ENCODE data around the gene LRRD1. TPM values are rescaled to one million over a fixed set of nuclear protein-coding genes. Genes with fewer than 3 reads are reported as not detected.

LRRD1 gene
- total and polyA plus RNA-seq, 2 of the 8 experiments (the other 6 are each of a cell fraction or from before 2014, with no cell fraction given) = not detected

DNA sequence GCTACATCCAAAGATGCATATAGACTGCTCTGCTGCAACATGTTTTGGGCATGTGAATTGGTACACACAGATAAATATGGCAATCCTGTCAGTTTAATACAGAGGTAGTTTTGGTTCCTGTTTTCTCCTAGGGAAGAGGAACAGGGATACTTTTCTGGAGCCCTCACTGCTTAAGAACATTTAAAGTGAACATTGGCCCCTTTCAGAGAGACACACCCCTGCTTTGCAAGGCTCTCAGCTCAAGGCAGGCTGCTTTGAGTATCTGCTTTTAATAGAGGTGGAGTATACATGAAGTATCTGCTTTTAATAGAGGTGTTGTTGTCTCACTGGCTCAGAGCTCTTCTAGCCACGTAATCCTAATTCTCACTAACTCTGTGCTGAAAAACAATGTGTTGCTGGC lies 83.6 kb downstream of the LRRD1 start (continued):
- no peak for TF ChIP-seq TCF12 (IDR thresholded peaks at IDR 0.05; ENCODE audit: low read depth, low read length)

Small RNAs within 50 kb of the gene (microRNA-seq; reads per million reads assigned to microRNA genes)
- gene MIR1285-1 (ENCODE audit: borderline microRNAs expressed in 2 of 2, borderline number of aligned reads in 2 of 2, borderline replicate concordance in 1 of 2) = 0 reads per million in 2 experiments

Small RNAs within 50 kb of the gene (small RNA-seq; reads per million reads assigned to genes)
- 2.4 reads per million, percentile 26 among the genes with 10 or more reads in this experiment for gene MIR1285-1 (ENCODE audit: insufficient read depth)
- gene RF00019 (ENCODE audit: insufficient read depth) = not detected

Other genes starting within 250 kb of the LRRD1 start
- 25.2 and 26.3 TPM in 2 replicates for gene AKAP9, start 238.3 kb downstream of the LRRD1 start, total RNA-seq (2021; fragmentation: NEBNext Ultra II Directional; extraction: Animal tissue kit (Norgen Biotek cat#: 25700))
- 2.9 and 6.2 TPM in 2 replicates for gene AKAP9, start 238.3 kb downstream of the LRRD1 start, polyA plus RNA-seq (2011; rRNA removed)
- 109 and 111 TPM in 2 replicates for gene CYP51A1, start 44.7 kb downstream of the LRRD1 start, total RNA-seq (2021; fragmentation: NEBNext Ultra II Directional; extraction: Animal tissue kit (Norgen Biotek cat#: 25700))
- 9.8 and 10.1 TPM in 2 replicates for gene CYP51A1, start 44.7 kb downstream of the LRRD1 start, polyA plus RNA-seq (2011; rRNA removed)
- 28.7 and 28.8 TPM in 2 replicates for gene KRIT1, start 66.8 kb upstream of the LRRD1 start, total RNA-seq (2021; fragmentation: NEBNext Ultra II Directional; extraction: Animal tissue kit (Norgen Biotek cat#: 25700))
- gene KRIT1, start 66.8 kb upstream of the LRRD1 start, polyA plus RNA-seq (2011; rRNA removed) = 11.9 and 14.3 TPM in 2 replicates
- 43.0 and 43.8 TPM in 2 replicates for gene ANKIB1, start 66.8 kb upstream of the LRRD1 start, total RNA-seq (2021; fragmentation: NEBNext Ultra II Directional; extraction: Animal tissue kit (Norgen Biotek cat#: 25700))
- gene ANKIB1, start 66.8 kb upstream of the LRRD1 start, polyA plus RNA-seq (2011; rRNA removed) = 12.5 and 19.2 TPM in 2 replicates